ENCODE results near the gene CDT1.

DNA sequence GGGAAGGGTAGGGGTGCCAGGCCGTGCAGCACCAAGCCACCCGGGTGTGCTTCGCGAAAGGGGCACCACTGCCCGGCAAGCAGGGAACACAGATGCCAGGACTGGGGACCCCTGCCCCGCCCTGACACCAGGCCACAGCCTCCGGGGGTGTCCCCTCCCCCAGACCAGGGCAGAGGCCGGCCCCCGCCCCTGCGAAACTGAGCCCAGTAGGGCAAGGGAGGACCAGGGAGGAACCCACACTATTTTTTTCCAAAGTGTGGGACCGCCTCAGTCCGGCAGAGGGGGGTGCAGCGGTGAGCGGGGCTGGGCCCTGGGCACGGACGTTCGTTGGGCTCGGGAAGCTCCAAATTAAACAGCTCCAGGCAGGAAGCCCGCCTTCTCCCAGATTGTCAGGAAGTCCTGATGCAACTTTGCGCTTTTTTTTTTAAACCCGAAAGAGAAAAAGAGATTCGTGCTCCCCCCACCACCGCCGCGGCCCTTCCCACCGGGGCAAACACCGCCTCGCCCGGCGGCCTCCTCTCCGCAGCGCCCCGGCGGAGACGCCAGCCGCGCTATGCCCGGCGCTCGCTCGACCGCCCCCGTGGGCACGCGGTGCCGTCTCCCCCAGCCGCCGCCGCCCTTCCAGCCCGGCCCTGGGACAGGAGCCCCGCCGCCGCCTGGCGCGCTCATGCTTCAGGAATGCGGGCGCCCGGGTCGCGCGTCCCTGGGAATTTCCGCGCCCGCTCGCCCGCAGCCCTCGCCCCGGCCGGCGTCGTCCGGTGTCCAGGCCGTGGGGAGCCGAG is 19.3 kb upstream of the CDT1 start:
- TF ChIP-seq, protein P1, sequence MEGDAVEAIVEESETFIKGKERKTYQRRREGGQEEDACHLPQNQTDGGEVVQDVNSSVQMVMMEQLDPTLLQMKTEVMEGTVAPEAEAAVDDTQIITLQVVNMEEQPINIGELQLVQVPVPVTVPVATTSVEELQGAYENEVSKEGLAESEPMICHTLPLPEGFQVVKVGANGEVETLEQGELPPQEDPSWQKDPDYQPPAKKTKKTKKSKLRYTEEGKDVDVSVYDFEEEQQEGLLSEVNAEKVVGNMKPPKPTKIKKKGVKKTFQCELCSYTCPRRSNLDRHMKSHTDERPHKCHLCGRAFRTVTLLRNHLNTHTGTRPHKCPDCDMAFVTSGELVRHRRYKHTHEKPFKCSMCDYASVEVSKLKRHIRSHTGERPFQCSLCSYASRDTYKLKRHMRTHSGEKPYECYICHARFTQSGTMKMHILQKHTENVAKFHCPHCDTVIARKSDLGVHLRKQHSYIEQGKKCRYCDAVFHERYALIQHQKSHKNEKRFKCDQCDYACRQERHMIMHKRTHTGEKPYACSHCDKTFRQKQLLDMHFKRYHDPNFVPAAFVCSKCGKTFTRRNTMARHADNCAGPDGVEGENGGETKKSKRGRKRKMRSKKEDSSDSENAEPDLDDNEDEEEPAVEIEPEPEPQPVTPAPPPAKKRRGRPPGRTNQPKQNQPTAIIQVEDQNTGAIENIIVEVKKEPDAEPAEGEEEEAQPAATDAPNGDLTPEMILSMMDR (IDR thresholded peaks at IDR 0.05), result peak; percentile 37 to 70 (median 52)
- no peak for TF ChIP-seq POLR2A (IDR thresholded peaks at IDR 0.05)

Measured in Peyer's patch (tissue), 4 donors.